ENCODE results near the gene NEUROG1.

GRCh38 chr5:135514116-135514515 is 21.6 kb downstream of the NEUROG1 start:
- TF ChIP-seq CTCF (IDR thresholded peaks at IDR 0.05) (no peak), POLR2A (IDR thresholded peaks at IDR 0.05) (no peak)

Data from body of pancreas (tissue), 4 donors.